HCT116 (cell line): ENCODE measurements around the gene PBX2. TPM values are rescaled to one million over a fixed set of nuclear protein-coding genes. Genes with fewer than 3 reads are reported as not detected.
"Not testable (repeated sequence)": the region's sequence is repeated elsewhere in the genome, so short reads cannot be mapped to it uniquely, and the experiment has no call there.

Experiments
- ATAC-seq: fragments of 200-7000 bp; cut with Tn5 transposase; 2 replicates; pipeline ENCODE4 v1.9.1; 2020; ENCODE audit warnings: mild to moderate bottlenecking, moderate library complexity
- BruUV-seq: library from RNA; stranded (reverse); fragments of 400-500 nt; replicated peaks from 2 replicates; lab custom pipeline; 2021; lab: Mats Ljungman, UMichigan
- CTCF ChIA-PET: fragments of 300-600 bp; sonication (Branson Sonifier 250); formaldehyde crosslinking; loops from one replicate; lab custom pipeline; 2021; ENCODE audit warnings: antibody characterized with exemption; lab: Charles Lee
- POLR2A ChIA-PET: fragments of 300-600, 350-600 bp; sonication (Branson Sonifier 250); formaldehyde crosslinking; loops from one replicate; lab custom pipeline; 2021; ENCODE audit warnings: antibody characterized with exemption; lab: Charles Lee
- RAD21 ChIA-PET, 2 experiments: fragments of 300-600 bp; sonication (Branson Sonifier 250); formaldehyde crosslinking; loops; one replicate each; lab custom pipeline; 2023; ENCODE audit warnings: low total read pairs in 2 of 2; ENCODE audit not compliant: uncharacterized antibody in 2 of 2, unreplicated experiment in 2 of 2, low non-redundant PET in 1 of 2; lab: Charles Lee
- DNase-seq: peaks from one replicate; pipeline ENCODE4 v3.0.0-alpha.2; 2010; ENCODE audit warnings: low read depth, low spot score
- H2AFZ ChIP-seq: fragments of 200-600 bp; shearing (Covaris generic), sonication (generic); 2 replicates; pipeline ENCODE4 v1.6.1; 2017; ENCODE audit warnings: low read depth, mixed run types, mixed read lengths, antibody characterized with exemption, low read length; ENCODE audit not compliant: poor library complexity, severe bottlenecking
- H3K27ac ChIP-seq: 2 replicates; pipeline ENCODE4 v1.5.1; 2012; ENCODE audit warnings: low read depth, low read length
- H3K27me3 ChIP-seq: fragments of 200-600 bp; sonication (generic); 2 replicates; pipeline ENCODE4 v1.6.1; 2016; ENCODE audit warnings: mixed run types, low read length, mixed read lengths; ENCODE audit not compliant: insufficient read depth
- H3K36me3 ChIP-seq, 2 experiments: fragments of 200-500 bp in 1 of 2; fragments of 200-600 bp in 1 of 2; sonication (Bioruptor generic) in 1 of 2; sonication (generic) in 1 of 2; 2 replicates each; pipeline versions ENCODE4 v1.5.1 to v1.6.1; 2014 to 2016; ENCODE audit warnings: low read length in 2 of 2, inconsistent platforms in 1 of 2, mixed read lengths in 1 of 2, mixed run types in 1 of 2; ENCODE audit not compliant: insufficient read depth in 2 of 2, control insufficient read depth in 1 of 2
- H3K4me1 ChIP-seq, 2 experiments: fragments of 200-600 bp in 1 of 2; sonication (generic) in 1 of 2; 2 replicates each; pipeline versions ENCODE4 v1.5.1 to v1.6.1; 2012 to 2017; ENCODE audit warnings: low read length in 2 of 2, inconsistent platforms in 1 of 2, mild to moderate bottlenecking in 1 of 2, mixed read lengths in 1 of 2, mixed run types in 1 of 2, moderate library complexity in 1 of 2; ENCODE audit not compliant: insufficient read depth in 2 of 2, control insufficient read depth in 1 of 2
- H3K4me2 ChIP-seq: fragments of 200-600 bp; sonication (generic); 2 replicates; pipeline ENCODE4 v1.6.1; 2017; ENCODE audit warnings: mixed run types, low read length, mixed read lengths
- H3K4me3 ChIP-seq, 2 experiments: fragments of 200-600 bp in 1 of 2; sonication (generic) in 1 of 2; replicated peaks in 1 of 2; 2 replicates each; pipeline ENCODE4 v1.5.1; 2011 to 2016; ENCODE audit warnings: low read length in 2 of 2, control low read depth in 1 of 2, low read depth in 1 of 2, mild to moderate bottlenecking in 1 of 2, mixed read lengths in 1 of 2, mixed run types in 1 of 2
- H3K79me2 ChIP-seq: fragments of 200-600 bp; sonication (generic); 2 replicates; pipeline ENCODE4 v1.6.1; 2017; ENCODE audit warnings: mild to moderate bottlenecking, mixed run types, low read length, moderate library complexity, mixed read lengths; ENCODE audit not compliant: insufficient read depth
- H3K9ac ChIP-seq: fragments of 200-600 bp; sonication (generic); 2 replicates; pipeline ENCODE4 v1.6.1; 2016; ENCODE audit warnings: low read length, mixed read lengths
- H3K9me2 ChIP-seq: fragments of 200-600 bp; sonication (generic), shearing (Covaris generic); 2 replicates; pipeline ENCODE4 v1.6.1; 2017; ENCODE audit warnings: mixed run types, mild to moderate bottlenecking, moderate library complexity; ENCODE audit not compliant: insufficient read depth
- H3K9me3 ChIP-seq, 2 experiments: fragments of 200-500 bp in 1 of 2; fragments of 200-600 bp in 1 of 2; sonication (Bioruptor generic) in 1 of 2; sonication (generic) in 1 of 2; 2 replicates each; pipeline ENCODE4 v1.6.1; 2014 to 2017; ENCODE audit warnings: low read length in 2 of 2, mixed read lengths in 2 of 2, inconsistent platforms in 1 of 2, low read depth in 1 of 2, mild to moderate bottlenecking in 1 of 2, mixed run types in 1 of 2, moderate library complexity in 1 of 2; ENCODE audit not compliant: control insufficient read depth in 1 of 2, insufficient read depth in 1 of 2
- H4K20me1 ChIP-seq: fragments of 200-600 bp; sonication (generic), shearing (Covaris generic); 2 replicates; pipeline ENCODE4 v1.6.1; 2017; ENCODE audit warnings: mixed run types, mild to moderate bottlenecking, moderate library complexity; ENCODE audit not compliant: insufficient read depth
- ATF3 ChIP-seq: IDR thresholded peaks from 2 replicates; pipeline ENCODE4 v1.6.1; 2012
- CBX3 ChIP-seq: IDR thresholded peaks from 2 replicates; pipeline ENCODE4 v1.6.1; 2012; ENCODE audit warnings: low read depth
- EGR1 ChIP-seq: IDR thresholded peaks from 2 replicates; pipeline ENCODE4 v1.6.1; 2012; ENCODE audit warnings: low read depth
- POLR2A ChIP-seq: IDR thresholded peaks from 2 replicates; pipeline ENCODE4 v1.7.0; 2011; ENCODE audit warnings: borderline replicate concordance; ENCODE audit not compliant: insufficient read depth, insufficient read length; ENCODE audit errors: extremely low read depth
- POLR2AphosphoS5 ChIP-seq: IDR thresholded peaks from 2 replicates; pipeline ENCODE4 v1.6.1; 2011; ENCODE audit warnings: mild to moderate bottlenecking, low read depth, low read length, moderate library complexity
- RAD21 ChIP-seq: IDR thresholded peaks from 2 replicates; pipeline ENCODE4 v1.6.1; 2012; ENCODE audit warnings: low read depth, mild to moderate bottlenecking
- SIN3A ChIP-seq: IDR thresholded peaks from 2 replicates; pipeline ENCODE4 v1.6.1; 2012; ENCODE audit warnings: low read depth
- SRF ChIP-seq: IDR thresholded peaks from 2 replicates; pipeline ENCODE4 v1.6.1; 2012; ENCODE audit warnings: low read depth
- ZBTB33 ChIP-seq: IDR thresholded peaks from 2 replicates; pipeline ENCODE4 v1.6.1; 2011; ENCODE audit warnings: mild to moderate bottlenecking, low read length, moderate library complexity; ENCODE audit not compliant: insufficient replicate concordance; ENCODE audit errors: extremely low read depth
- ZFX ChIP-seq: fragments of 450-650 bp; IDR thresholded peaks from 2 replicates; pipeline ENCODE4 v1.6.1; 2017
- ZNF274 ChIP-seq: fragments of 200-500 bp; sonication (Bioruptor generic); IDR thresholded peaks from 2 replicates; pipeline ENCODE4 v1.6.1; 2014; ENCODE audit warnings: mild to moderate bottlenecking, low read depth, low read length, inconsistent platforms
- intact Hi-C: fragments of 100-400 bp; cut with micrococcal nuclease; formaldehyde crosslinking; loops from 2 replicates; pipeline ENCODE4 v1.10.0; 2022
- total RNA-seq: library from RNA; stranded (reverse); gene quantifications from one replicate; pipeline ENCODE4 v1.2.1, GENCODE V29; 2021; ENCODE audit not compliant: unreplicated experiment

PBX2 gene
- total RNA-seq, 1 experiment from 2014 or later, result 79.0 TPM

GRCh38 chr6:32187009-32187709 lies 2.8 kb downstream of the PBX2 start (continued):
- no peak for TF ChIP-seq ZBTB33
- TF ChIP-seq POLR2AphosphoS5, result no peak
- no peak for TF ChIP-seq CBX3
- TF ChIP-seq EGR1, result no peak
- TF ChIP-seq ATF3, result no peak
- no peak for TF ChIP-seq POLR2A
- no peak for TF ChIP-seq SRF
- TF ChIP-seq ZFX, result no peak
- TF ChIP-seq ZNF274, result no peak
- no peak for TF ChIP-seq RAD21
- TF ChIP-seq SIN3A, result no peak

GRCh38 chr6:32186151-32186840 lies 3.7 kb downstream of the PBX2 start:
- H3K9me3 ChIP-seq, ATAC-seq, RAD21 ChIA-PET, H3K27me3 ChIP-seq, H2AFZ ChIP-seq, H3K4me3 ChIP-seq, DNase-seq, H3K9ac ChIP-seq, BruUV-seq, intact Hi-C loops, H4K20me1 ChIP-seq, H3K9me2 ChIP-seq: not testable (repeated sequence)
- ChIA-PET CTCF (interaction anchor here (1.3 kb wide), 1 partner anchor 9 kb away, joined by 4 read pairs; no protein-coding TSS in a partner anchor), POLR2A (interaction anchor here (0.7 to 1.2 kb wide), 3 partner anchors 9 to 607 kb away, joined by 3 to 11 read pairs (median 5); partner anchors contain the start of gene FKBPL)
- Histone ChIP-seq H3K4me2 (0 out of 2 replicates have a peak overlapping the region, but pooled peaks have one; percentile 35), H3K4me1 (peaks cover 12 to 43% of the 10 kb centered on the region in 2 experiments), H3K36me3 (peaks cover 5 to 10% of the 10 kb centered on the region in 2 experiments; a peak in 3 of 4 replicates), H3K27ac (peak overlapping the region; percentile 44; the same call in 1 of the 2 replicates), H3K79me2 (peaks cover 13% of the 10 kb centered on the region)

GRCh38 chr6:32185681-32186131 lies 4.3 kb downstream of the PBX2 start:
- intact Hi-C loops, H3K9me2 ChIP-seq, H3K9me3 ChIP-seq, BruUV-seq, H4K20me1 ChIP-seq, H3K27me3 ChIP-seq, H2AFZ ChIP-seq, RAD21 ChIA-PET: not testable (repeated sequence)
- ChIA-PET CTCF (interaction anchor here (1.3 kb wide), 1 partner anchor 10 kb away, joined by 4 read pairs; no protein-coding TSS in a partner anchor), POLR2A (interaction anchor here (0.7 to 1.2 kb wide), 5 partner anchors 10 to 786 kb away, joined by 3 to 11 read pairs (median 4); partner anchors contain the start of gene FKBPL)
- Histone ChIP-seq H3K4me2 (peak overlapping the region; percentile 35), H3K36me3 (peaks cover 10 to 11% of the 10 kb centered on the region in 2 experiments; a peak in 3 of 4 replicates), H3K9ac (peak overlapping the region; percentile 33; the same call in 1 of the 2 replicates), H3K4me3 (peak overlapping the region; percentile 13 to 23; a peak in 1 of 4 replicates), H3K4me1 (peaks cover 6 to 37% of the 10 kb centered on the region in 2 experiments), H3K27ac (peak overlapping the region; percentile 44; the same call in 1 of the 2 replicates), H3K79me2 (peaks cover 13% of the 10 kb centered on the region)
- DNase-seq, result peak; percentile 81
- ATAC-seq, result peak; percentile 74
